H54 (cell line): ENCODE data around the gene LRRFIP1.
"Not testable (repeated sequence)": the region's sequence is repeated elsewhere in the genome, so short reads cannot be mapped to it uniquely, and the experiment has no call there.

ENCODE experiments used
- DNase-seq: peaks from one replicate; pipeline ENCODE4 v3.0.0; 2011; ENCODE audit warnings: low spot score, mixed read lengths; ENCODE audit not compliant: insufficient read length
- FAIRE-seq: peaks from 3 replicates; lab custom pipeline; 2011; peaks lifted over from hg19 to GRCh38; lab: Jason Lieb, UNC
- POLR2A ChIP-seq: IDR thresholded peaks from 2 replicates; pipeline ENCODE4 v1.6.1; 2011; ENCODE audit warnings: low read depth, mild to moderate bottlenecking, low read length

Gene LRRFIP1

DNA sequence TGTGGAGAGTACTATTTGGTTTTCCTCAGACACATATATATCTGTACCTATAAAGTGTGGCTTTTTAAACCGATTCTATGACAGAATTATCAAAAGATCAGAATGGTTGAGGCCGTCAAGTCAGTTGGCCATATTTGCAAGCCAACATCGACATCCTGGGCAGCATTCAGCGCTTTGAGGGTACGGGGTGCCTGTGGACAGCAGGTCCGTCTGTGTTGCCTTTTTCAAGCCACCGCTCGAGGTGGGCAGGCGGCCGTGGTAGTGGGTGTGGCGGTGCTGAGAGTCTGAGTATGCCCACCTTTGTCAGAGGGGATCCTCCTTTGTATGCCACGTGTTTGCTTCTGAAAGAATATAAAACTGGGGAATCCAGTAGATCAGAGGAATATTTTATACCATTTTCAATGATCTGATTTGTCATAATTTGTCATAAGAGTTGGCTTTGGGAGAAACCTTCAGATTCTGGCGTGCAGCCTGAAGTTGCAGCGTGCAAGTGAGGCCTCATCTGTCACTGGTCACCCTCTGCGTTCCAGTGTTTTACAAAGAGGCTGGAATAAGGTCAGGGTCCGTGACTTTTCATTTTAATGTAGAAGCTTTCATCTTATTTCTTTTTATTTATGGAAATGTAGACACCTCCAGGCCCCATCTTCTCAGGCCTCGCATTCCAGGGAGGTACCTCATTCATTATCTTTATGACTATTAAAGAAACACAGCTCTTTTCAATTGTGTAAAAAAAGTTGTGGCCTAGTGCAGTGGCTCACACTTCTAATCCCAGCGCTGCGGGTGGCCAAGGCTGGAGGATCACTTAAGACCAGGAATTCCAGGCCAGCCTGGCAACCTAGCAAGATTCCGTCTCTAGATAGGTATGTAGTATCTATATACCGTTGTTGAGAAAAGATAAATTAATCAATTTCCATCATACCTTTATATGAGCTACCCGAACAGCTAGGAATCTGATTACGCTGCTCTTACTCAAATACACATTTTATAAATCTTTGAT is 133.4 kb downstream of the LRRFIP1 start:
- no peak for DNase-seq
- no peak for FAIRE-seq
- TF ChIP-seq POLR2A: no peak

GRCh38 chr2:237762291-237763182 is 135.2 kb downstream of the LRRFIP1 start:
- not testable (repeated sequence) for FAIRE-seq, DNase-seq

DNA sequence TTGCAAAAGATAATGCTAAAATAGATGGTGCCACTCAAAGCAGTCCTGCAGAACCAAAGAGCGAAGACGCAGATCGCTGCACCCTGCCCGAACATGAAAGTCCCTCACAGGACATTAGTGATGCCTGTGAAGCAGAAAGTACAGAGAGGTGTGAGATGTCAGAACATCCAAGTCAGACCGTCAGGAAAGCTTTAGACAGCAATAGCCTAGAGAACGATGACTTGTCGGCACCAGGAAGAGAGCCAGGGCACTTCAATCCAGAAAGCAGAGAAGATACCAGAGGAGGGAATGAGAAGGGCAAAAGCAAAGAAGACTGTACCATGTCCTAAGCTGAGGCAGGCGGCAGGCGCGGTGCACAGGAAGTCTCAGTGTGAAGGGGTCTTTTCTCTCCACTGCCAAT is 136.4 kb downstream of the LRRFIP1 start:
- no peak for TF ChIP-seq POLR2A
- DNase-seq (no peak), FAIRE-seq (no peak)

DNA sequence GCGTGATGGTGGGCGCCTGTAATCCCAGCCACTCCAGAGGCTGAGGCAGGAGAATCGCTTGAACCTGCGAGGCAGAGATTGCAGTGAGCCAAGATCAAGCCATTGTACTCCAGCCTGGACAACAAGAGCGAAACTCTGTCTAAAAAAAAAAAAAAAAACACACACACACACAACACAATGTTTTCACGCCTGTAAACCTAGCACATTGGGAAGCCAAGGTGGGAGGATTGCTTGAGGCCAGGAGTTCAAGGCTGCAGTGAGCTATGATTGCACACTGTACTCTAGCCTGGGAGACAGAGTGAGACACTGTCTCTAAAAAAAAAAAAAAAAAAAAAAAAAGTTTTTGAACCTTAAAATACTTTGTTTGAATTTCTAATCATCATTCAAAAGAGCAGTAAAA is 137.7 kb downstream of the LRRFIP1 start:
- DNase-seq, FAIRE-seq: not testable (repeated sequence)

GRCh38 chr2:237765875-237766274 is 138.5 kb downstream of the LRRFIP1 start:
- TF ChIP-seq POLR2A: no peak
- FAIRE-seq (no peak), DNase-seq (no peak)

- no peak for FAIRE-seq
- DNase-seq: no peak
- TF ChIP-seq POLR2A: no peak
These were observed 139.0 kb downstream of the LRRFIP1 start for GRCh38 chr2:237766340-237766739.

DNA sequence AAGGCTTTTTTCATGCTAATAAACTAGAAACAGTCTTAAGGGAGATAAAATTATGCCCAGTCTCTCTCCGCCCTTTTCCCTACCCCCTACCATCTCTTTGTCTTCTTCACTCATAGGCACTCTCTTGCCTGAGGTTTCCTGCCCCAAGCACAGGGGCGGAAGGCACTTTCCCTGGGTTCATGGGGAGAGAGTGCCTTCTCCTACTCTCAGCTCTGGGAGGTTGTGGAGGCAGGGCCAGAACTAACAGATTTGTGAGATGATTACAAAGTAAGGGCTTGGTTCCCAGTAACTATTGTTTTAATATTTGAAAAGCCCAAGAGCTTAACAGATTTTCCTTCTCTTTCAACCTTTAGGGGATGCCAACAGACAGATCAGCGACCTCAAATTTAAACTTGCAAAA is 145.1 kb downstream of the LRRFIP1 start:
- DNase-seq: no peak
- no peak for TF ChIP-seq POLR2A
- FAIRE-seq: no peak

- no peak for FAIRE-seq
These were observed 146.4 kb downstream of the LRRFIP1 start for GRCh38 chr2:237773826-237774225.

DNA sequence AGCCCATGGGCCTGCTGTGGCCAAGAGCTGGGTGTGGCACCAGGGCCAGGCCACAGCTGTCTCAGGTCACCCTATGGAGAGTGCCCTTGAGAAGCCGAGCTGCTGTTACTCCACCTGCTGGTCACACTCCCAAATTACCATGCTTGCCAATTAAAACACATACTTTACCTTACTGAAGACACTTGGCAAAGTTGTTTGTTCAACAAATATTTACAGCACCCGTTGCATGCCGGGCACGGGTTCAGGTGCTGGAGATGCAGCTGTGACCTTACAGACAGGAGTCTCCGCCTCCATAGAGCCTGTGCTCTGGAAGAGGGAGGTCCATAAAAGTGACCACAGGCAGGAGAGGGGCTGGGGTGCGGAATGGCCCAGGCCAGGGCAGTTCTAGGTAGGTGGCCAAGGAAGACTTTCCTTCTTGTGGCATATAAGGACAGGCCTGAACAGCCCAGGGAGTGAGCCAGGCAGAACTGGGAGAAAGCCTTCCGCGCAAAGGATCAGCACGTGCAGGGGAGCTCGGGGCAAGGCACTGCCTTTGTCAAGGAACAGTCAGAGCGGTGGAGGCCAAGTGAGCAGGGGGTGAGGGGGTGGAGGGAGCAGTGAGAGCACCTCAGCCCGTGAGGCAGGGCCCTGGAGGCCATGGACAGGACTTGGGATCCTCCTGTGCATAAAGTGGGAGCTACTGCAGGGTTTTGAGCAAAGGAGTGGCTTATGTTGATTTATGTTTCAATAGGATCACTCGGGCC is 147.6 kb downstream of the LRRFIP1 start:
- FAIRE-seq (peak; percentile 60), DNase-seq (peak; percentile 53)
- TF ChIP-seq POLR2A: no peak

More at GRCh38 chr2:237773826-237774225, 146.4 kb downstream of the LRRFIP1 start:
- TF ChIP-seq POLR2A: no peak
- no peak for DNase-seq

GRCh38 chr2:237779521-237779920 is 152.1 kb downstream of the LRRFIP1 start:
- DNase-seq: no peak
- no peak for TF ChIP-seq POLR2A
- FAIRE-seq: no peak

GRCh38 chr2:237782181-237782580 is 154.8 kb downstream of the LRRFIP1 start:
- DNase-seq: no peak
- FAIRE-seq: no peak
- TF ChIP-seq POLR2A: no peak

DNA sequence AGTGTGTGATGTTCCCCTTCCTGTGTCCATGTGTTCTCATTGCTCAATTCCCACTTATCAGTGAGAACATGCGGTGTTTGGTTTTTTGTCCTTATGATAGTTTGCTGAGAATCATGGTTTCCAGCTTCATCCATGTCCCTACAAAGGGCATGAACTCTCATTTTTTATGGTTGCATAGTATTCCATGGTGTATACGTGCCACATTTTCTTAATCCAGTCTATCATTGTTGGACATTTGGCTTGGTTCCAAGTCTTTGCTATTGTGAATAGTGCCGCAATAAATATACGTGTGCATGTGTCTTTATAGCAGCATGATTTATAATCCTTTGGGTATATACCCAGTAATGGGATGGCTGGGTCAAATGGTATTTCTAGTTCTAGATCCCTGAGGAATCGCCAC is 156.3 kb downstream of the LRRFIP1 start:
- not testable (repeated sequence) for DNase-seq, FAIRE-seq

DNA sequence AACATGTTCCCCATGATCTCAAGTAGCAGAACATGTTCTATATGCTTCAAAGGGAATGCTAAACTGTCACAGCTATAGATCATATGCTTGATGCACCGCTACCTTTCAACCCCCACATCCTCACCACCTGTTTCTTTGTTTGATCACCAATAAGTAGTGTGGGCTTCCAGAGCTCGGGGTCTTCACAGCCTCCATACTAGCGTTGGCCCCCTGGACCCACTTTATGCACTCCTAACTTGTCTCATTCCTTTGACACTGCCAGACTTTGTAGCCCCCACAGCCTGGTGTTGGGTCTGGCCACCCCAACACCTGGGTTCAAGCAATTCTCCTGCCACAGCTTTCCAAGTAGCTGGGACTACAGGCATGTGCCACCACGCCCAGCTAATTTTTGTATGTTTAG is 159.5 kb downstream of the LRRFIP1 start:
- DNase-seq (no peak), FAIRE-seq (no peak)
- no peak for TF ChIP-seq POLR2A
